IPS-18a (cell line): ENCODE measurements around the gene NOTCH4.
"Not testable (repeated sequence)": the region's sequence is repeated elsewhere in the genome, so short reads cannot be mapped to it uniquely, and the experiment has no call there.

Source experiments
- H3K27ac ChIP-seq: one replicate; pipeline ENCODE4 v1.5.1; 2013; ENCODE audit warnings: low read length
- H3K27me3 ChIP-seq: one replicate; pipeline ENCODE4 v1.6.1; 2013; ENCODE audit warnings: mild to moderate bottlenecking, low read length; ENCODE audit not compliant: control insufficient read depth, insufficient read depth
- H3K36me3 ChIP-seq: one replicate; pipeline ENCODE4 v1.6.1; 2013; ENCODE audit warnings: low read depth, low read length; ENCODE audit not compliant: control insufficient read depth
- H3K4me1 ChIP-seq: one replicate; pipeline ENCODE4 v1.6.1; 2013; ENCODE audit warnings: low read depth, low read length; ENCODE audit not compliant: control insufficient read depth
- H3K4me3 ChIP-seq: one replicate; pipeline ENCODE4 v1.5.1; 2013; ENCODE audit warnings: low read length
- H3K9ac ChIP-seq: one replicate; pipeline ENCODE4 v1.6.1; 2013; ENCODE audit warnings: mild to moderate bottlenecking, low read length, moderate library complexity
- H3K9me3 ChIP-seq: one replicate; pipeline ENCODE4 v1.6.1; 2013; ENCODE audit warnings: low read depth, low read length; ENCODE audit not compliant: control insufficient read depth

NOTCH4 gene

DNA sequence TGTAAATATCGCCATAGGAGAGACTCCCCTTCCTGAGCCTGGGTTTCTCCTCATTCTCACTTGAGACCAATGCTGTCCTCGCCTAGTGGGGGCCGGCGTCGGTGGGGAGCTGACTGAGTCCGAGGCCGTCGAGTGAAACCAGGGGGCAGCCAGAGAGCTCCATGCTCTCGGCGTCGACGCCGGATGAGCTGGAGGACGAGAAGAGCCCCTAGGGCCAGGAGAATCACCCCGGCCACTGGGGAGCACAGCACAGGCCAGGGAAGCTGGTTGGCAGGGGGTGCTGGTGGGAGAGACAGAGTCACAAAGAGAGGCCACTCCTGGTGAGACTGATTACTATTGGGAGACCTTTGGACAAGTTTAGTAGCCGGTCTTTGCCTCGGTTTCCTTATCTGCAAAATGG, 25.0 kb downstream of the NOTCH4 start:
- H3K9me3 ChIP-seq: no peaks in the 10 kb centered on the region
- no peaks in the 10 kb centered on the region for H3K27me3 ChIP-seq
- no peak overlapping the region for H3K27ac ChIP-seq
- H3K4me3 ChIP-seq: no peak overlapping the region
- no peak overlapping the region for H3K9ac ChIP-seq
- H3K36me3 ChIP-seq: no peaks in the 10 kb centered on the region
- peaks cover 16% of the 10 kb centered on the region for H3K4me1 ChIP-seq

DNA sequence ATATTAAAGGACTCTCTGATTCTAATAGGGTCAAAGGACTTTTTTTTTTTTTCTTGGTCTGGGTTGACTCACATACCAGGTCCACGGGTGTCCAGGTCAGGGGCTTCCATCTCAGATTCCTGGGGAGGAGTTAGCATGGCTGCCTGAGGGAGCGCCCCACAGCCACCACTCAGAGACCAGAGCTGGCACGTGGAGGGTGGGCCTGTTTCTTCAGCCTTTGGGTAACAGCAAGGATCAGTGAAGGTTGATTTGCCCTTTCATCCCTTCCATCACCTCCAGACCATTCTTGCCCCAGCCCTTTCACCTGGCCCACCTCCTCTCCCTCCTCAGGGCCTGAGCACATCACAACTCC, 25.5 kb downstream of the NOTCH4 start:
- Histone ChIP-seq H3K36me3 (no peaks in the 10 kb centered on the region), H3K27ac (no peak overlapping the region), H3K4me1 (peaks cover 16% of the 10 kb centered on the region), H3K9ac (no peak overlapping the region), H3K27me3 (no peaks in the 10 kb centered on the region), H3K9me3 (no peaks in the 10 kb centered on the region), H3K4me3 (no peak overlapping the region)

DNA sequence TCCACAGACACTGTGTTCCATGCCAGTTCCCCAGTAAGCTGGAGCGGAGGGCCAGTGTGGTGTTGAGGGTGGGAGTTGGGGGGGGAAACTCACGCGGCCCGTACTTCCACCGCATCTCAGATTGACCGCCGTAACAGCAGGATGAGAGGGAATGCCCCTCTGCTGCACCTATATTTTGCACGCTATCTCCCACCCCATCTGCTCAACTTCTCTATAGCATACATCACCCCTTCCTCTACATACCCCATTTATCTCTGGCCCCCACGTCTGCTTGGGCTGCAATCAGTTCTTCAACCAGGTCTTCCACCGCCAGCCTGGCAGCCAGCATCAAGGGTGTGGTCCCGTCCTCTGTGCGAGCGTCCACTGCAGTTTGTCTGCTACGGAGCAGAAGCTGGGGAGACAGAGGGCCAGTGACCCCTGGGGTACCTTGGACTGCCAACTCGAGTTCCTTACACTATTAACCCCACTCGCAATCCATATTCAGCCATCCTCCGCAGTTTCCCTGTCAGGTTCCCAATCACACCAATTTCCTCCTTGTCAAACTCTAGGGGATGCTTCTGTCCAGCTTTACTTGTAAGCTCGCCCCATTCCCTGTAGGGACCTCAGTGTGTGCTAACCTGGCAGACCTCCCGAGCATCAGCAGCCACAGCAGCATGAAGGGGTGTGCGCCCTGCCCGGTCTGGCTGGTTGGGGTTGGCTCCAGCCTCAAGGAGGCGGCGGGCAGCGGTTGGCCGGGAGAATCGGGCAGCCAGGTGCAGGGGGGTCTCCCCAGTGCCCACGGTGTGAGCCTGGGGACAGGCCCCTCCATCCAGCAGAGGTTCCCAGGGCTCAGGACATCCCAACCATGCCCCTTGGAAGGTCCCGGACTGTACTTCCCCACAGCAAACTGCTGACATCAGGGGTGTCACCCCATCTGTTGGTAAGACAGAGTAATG, 26.9 kb downstream of the NOTCH4 start:
- Histone ChIP-seq H3K9ac (peak overlapping the region; percentile 96), H3K4me1 (peaks cover 25% of the 10 kb centered on the region), H3K4me3 (peak overlapping the region; percentile 77), H3K27me3 (no peaks in the 10 kb centered on the region), H3K36me3 (no peaks in the 10 kb centered on the region), H3K9me3 (no peaks in the 10 kb centered on the region), H3K27ac (peak overlapping the region; percentile 94)

DNA sequence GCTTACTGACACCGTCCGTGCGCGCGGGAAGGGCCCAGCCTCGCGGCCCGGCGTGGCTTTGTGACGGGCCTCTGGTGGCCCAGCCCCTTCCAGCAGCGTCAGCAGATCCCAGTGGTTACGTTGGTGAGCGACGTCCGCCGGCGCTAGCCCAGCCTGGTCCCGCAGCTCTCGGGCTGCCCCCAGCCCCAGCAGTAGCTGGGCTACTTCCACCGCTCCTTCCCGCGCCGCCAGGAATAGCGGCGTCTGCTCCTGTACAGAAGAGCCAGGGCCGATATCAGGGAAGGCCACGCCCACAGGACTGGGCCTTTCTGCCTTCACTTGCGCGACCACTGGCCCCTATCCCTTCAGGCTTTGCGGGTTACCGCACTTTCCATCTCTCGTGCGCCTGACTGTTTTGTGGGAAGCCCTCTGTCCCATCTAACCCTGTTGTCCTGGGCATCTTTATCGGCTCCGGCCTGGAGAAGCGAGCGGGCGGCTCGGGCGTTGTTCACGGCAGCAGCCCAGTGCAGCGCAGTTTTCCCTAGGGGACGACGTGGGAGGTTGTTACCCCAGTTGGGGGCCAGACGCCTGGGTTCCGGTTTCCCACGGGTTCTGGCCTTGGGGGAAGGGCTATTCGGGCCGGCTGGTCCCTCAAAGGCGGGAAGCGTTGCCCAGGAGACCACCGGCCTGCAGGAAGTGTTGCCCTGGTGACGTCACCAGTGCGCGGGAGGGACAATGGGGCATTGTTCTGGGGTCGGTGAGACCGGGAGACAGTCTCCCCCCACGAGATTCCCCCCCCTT, 27.8 kb downstream of the NOTCH4 start:
- Histone ChIP-seq H3K36me3 (no peaks in the 10 kb centered on the region), H3K27me3 (no peaks in the 10 kb centered on the region), H3K27ac (peak overlapping the region; percentile 94), H3K9me3 (no peaks in the 10 kb centered on the region), H3K4me3 (peak overlapping the region; percentile 77), H3K9ac (peak overlapping the region; percentile 96), H3K4me1 (peaks cover 28% of the 10 kb centered on the region)

DNA sequence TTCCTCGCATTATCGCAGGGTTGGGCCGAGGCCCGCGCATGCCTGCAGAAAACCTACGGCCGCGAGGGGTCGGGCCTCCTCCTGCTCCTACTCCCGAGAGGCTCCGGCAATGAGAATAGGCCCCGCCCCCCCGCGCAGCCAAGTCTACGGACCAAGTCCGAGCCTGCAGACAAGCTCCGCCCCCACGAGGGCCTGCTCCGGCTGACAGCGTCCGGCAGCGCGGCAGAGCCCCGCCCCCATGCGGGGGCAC, 28.3 kb downstream of the NOTCH4 start:
- Histone ChIP-seq H3K27me3 (no peaks in the 10 kb centered on the region), H3K4me1 (peaks cover 32% of the 10 kb centered on the region), H3K9ac (peak overlapping the region; percentile 96), H3K36me3 (no peaks in the 10 kb centered on the region), H3K9me3 (no peaks in the 10 kb centered on the region), H3K4me3 (no peak overlapping the region), H3K27ac (no peak overlapping the region)

DNA sequence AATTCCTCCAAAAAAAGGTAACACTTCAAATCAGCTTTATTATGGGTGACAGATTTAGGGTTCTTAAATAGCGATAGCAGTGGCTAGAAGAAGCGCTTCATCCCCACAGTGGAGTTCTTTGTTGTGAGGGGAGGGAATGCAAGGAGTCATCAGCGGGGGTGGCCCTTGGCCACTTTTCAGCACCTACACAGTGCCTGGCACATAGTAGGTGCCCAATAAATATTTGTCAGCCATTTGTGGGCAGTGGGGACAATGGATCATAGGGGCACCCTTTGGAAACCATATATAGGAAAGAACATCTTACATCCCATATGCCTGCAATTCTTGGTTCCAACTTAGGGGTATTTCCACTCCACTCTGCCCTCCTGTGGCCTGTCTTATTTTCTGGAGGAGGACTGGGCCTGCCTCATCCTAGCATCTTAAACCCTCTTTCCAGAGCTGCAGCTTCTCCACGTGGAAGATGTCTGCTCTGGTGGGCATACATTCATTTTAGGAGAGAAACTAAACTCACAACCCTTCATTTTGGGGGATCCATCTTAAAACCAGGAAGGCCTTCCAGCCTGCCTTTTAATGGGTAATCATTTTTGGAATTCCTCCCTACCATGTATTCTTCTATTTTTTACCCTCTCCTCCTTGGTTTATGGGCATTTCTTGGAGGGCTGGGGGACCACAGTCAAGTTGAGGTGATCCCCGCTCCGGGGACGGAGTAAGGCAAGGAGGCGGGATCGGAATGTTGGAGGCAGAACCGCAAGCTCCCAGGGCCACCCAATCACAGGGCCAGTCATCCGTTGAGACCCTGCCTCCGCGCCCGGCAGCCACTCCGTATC, 28.8 kb downstream of the NOTCH4 start:
- Histone ChIP-seq H3K9ac (peak overlapping the region; percentile 73), H3K36me3 (no peaks in the 10 kb centered on the region), H3K27me3 (no peaks in the 10 kb centered on the region), H3K9me3 (no peaks in the 10 kb centered on the region), H3K27ac (peak overlapping the region; percentile 92), H3K4me1 (peaks cover 32% of the 10 kb centered on the region), H3K4me3 (peak overlapping the region; percentile 68)

DNA sequence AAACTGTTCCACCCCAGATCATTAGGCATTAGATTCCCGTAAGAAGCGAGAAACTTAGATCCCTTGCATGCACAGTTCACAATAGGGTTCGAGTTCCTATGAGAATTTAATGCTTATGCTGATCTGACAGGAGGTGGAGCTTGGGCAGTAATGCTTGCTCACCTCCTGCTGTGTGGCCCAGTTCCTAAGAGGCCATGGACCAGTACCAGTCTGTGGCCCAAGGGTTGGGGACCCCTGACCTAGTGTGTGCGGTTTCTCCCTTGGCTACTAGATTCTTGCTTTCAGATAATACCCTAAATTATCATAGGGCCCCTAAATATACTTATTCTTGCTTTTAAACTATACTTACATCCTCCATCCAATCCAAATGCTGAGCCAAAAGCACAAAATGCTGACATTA, 29.5 kb downstream of the NOTCH4 start:
- H3K9ac ChIP-seq: no peak overlapping the region
- no peaks in the 10 kb centered on the region for H3K36me3 ChIP-seq
- no peaks in the 10 kb centered on the region for H3K9me3 ChIP-seq
- H3K4me1 ChIP-seq: peaks cover 32% of the 10 kb centered on the region
- no peak overlapping the region for H3K27ac ChIP-seq
- no peaks in the 10 kb centered on the region for H3K27me3 ChIP-seq
- H3K4me3 ChIP-seq: no peak overlapping the region

DNA sequence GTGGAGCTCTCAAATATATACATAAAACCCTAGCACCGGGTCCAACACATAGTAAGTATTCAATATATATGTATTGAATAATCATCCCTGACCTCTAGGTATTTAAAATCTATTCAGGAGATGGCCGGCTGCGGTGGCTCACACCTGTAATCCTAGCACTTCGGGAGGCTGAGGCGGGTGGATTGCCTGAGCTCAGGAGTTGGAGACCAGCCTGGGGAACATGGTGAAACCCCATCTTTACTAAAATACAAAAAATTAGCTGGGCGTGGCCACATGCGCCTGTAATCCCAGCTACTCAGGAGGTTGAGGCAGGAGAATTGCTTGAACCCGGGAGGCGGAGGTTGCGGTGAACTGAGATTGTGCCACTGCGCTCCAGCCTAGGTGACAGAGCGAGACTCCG, 30.8 kb downstream of the NOTCH4 start:
- not testable (repeated sequence) for H3K4me3 ChIP-seq, H3K36me3 ChIP-seq, H3K9me3 ChIP-seq, H3K27ac ChIP-seq, H3K27me3 ChIP-seq, H3K9ac ChIP-seq
- H3K4me1 ChIP-seq: peaks cover 38% of the 10 kb centered on the region

DNA sequence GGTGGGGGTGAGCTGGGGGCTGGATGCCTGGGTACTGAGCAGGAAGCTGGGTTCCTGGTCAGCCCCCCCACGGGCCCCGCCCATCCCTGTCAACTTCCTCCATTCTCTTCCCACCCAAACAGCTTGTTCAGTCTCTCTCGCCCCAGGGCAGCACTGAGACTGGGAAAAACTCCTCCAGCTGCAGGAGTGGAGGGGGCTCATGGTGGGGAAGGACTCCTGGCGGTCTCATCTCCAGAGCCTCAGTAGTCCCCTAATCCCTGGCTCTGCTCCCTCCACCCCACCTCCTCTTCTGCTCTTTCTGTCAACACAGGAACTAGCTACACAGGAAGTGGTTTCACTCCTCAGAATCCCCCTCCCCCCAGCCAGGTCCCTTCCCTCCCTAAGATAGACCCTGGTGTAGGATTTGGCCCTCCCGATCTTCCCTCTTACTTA, 31.2 kb downstream of the NOTCH4 start, which contains the start of gene GPSM3:
Gene GPSM3 (minus strand): TSS at position 36 of the 432 bp plus-strand sequence. CDS start 130 bp downstream, outside the sequence.
- no peak within 1 kb of the TSS for H3K27ac ChIP-seq
- peaks cover 38% of the 10 kb centered on the region for H3K4me1 ChIP-seq
- H3K36me3 ChIP-seq: peaks cover 4% of the 10 kb centered on the region
- H3K4me3 ChIP-seq: no peak within 1 kb of the TSS
- no peaks in the 10 kb centered on the region for H3K9me3 ChIP-seq
- H3K9ac ChIP-seq: no peak within 1 kb of the TSS
- H3K27me3 ChIP-seq: no peaks in the 10 kb centered on the region

DNA sequence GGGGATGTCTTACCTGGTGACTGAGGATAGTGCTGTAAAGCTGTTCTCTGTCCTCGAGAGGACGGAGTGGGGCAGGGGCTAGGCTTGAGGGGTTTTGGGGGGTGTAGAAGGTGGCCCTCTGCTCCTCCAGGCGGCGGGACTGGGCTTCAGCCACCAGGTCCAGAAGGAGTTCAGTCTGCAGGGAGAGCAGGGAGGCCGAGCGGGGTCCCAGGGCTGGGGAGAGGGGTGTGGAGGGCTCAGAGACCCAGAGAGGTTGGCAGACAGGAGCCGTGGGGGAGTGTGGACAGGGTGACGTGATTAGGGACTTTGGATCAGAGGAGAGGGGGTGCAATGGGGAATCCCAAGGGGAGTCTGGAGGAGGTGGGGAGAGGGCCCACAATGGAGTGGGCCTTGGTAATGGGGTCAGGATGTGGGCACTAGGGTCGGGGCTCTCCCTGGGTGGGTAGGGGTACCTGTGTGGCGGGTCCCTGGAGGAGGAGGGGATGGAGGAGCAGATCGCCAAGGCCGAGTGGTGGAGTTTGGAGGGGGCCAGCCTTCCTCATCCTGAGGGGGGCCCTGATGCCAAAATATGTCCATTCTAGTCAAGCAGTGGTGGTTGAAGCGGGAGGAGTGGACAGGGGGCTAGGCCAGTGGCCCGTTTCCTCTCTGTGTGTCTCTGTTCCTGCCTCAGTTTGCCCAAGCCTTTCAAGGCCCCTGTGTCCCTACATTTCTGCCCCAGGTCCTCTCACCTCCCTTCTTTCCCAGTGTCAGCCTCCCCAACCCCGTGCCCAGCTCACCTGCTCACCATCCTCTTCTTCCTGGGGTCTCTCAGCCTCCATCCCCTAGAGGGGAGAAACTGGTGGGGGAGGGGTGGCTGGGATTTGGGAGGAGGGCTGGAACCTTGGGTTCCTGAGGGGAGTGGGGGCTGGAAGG, 31.9 kb downstream of the NOTCH4 start:
- Histone ChIP-seq H3K27me3 (no peaks in the 10 kb centered on the region), H3K9ac (no peak overlapping the region), H3K4me1 (peaks cover 36% of the 10 kb centered on the region), H3K36me3 (peaks cover 10% of the 10 kb centered on the region), H3K4me3 (no peak overlapping the region), H3K27ac (no peak overlapping the region), H3K9me3 (no peaks in the 10 kb centered on the region)
